GM18867 (cell line): ENCODE measurements around the gene FAF2.

Source experiments
- ATAC-seq: cut with Tn5 transposase; IDR thresholded peaks from one replicate; pipeline ENCODE4 v1.9.1; 2021; ENCODE audit warnings: mild to moderate bottlenecking, moderate library complexity; ENCODE audit not compliant: unreplicated experiment

Gene FAF2

GRCh38 chr5:176500511-176500910 is 52.3 kb downstream of the FAF2 start:
- no peak for ATAC-seq

- no peak for ATAC-seq
Measured at GRCh38 chr5:176501333-176501732, 53.1 kb downstream of the FAF2 start.

GRCh38 chr5:176503496-176503895 is 55.3 kb downstream of the FAF2 start:
- ATAC-seq = no peak

DNA sequence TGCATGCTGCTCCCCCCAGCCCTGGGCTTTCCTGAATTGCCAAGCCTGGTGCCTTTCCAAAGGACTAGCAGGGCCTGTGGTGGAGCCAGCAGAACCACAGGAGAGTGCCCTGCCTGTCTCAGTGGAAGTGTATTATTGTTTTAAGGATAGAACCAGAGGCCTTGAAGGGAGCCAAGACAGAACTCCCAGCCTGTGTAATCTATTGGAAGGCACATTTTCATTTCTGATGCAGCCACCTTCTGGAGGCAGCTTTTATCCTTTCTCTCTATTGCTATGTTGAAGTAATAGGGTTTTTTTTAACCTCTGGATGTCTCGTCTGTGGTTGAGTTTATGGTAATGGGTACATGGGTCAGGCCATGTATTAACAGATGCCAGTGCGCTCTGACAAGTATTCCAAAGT is 59.7 kb downstream of the FAF2 start:
- ATAC-seq = no peak

DNA sequence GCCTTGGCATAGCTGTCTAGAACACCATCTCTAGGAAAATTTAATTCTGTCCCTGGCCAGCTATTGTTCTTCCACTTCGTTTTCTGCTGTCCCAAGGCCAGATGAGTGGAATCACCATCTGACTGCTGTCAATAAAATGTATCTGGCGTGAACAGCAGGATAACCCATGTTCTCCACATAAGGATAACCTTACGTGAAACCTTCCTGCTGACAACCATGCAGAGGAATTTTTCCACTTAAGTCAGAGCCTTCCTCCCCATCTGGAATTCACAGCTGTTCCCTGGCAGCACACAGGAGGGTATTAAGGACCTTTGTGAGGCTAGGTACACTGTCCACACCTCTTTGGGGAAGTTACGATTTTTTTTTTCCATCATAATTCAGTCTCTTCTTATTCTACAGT is 60.4 kb downstream of the FAF2 start:
- ATAC-seq = no peak

DNA sequence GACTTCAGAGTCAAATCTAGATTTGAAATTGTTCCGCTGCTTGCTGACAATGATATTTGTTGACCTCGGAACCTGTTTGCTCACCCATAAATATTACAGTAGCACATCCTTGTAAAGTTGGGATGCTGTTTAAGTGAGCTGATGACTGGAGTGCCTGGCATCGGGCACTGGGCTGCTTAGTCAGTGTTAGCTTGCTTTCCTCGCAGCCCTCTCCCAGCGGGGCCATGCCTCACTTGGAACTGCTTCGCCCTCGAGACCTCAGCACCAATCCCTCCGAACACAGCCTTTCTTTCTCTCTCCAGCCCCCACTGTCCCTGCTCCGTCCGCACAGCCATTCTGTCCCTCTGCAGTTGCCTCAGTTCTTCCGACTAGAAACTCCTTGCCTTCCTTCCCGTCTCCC is 65.6 kb downstream of the FAF2 start:
- ATAC-seq = no peak

DNA sequence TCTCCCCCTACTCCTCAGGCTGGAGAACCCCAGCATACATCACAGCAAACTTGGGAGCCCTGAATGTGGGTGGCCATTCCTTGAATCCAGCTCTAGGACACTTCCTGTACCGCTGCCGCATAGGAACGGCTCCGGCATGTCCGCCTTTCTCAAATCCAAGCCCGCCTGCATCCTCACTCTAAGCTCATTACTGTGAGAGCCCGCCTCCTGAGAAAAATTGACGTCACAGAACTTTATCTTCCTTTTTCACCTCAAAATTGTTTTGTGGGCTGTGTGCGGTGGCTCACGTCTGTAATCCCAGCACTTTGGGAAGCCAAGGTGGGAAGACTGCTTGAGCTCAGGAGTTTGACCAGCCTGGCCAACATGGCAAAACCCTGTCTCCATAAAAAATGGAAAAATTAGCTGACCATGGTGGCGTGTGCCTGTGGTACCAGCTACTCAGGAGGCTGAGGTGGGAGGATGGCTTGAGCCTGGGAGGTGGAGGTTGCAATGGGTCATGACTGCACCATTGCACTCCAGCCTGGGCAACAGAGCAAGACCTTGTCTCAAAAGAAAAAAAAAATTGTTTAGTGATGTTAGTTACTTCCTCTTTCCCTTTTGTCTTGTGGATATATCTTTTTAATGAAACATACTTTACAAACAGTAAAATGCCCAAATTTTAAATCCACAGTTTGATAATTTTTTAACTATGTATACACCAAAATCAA is 66.2 kb downstream of the FAF2 start:
- no peak for ATAC-seq

DNA sequence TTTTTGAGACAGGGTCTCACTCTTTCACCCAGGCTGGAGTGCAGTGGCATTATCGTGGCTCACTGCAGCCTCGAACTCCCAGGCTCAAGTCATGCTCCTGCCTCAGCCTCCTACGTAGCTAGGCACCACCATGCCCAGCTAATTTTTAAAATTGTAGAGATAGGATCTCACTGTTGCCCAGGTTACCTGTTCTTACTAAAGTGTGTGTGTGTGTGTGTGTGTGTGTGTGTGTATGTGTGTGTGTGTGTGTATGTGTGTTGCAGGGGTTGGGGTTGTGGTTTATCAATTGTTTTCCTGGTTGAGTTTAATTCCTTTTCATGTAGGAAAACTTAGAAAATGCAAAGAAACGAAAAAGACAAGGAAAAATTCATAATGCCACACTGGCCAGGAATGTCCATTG is 67.2 kb downstream of the FAF2 start:
- no peak for ATAC-seq

DNA sequence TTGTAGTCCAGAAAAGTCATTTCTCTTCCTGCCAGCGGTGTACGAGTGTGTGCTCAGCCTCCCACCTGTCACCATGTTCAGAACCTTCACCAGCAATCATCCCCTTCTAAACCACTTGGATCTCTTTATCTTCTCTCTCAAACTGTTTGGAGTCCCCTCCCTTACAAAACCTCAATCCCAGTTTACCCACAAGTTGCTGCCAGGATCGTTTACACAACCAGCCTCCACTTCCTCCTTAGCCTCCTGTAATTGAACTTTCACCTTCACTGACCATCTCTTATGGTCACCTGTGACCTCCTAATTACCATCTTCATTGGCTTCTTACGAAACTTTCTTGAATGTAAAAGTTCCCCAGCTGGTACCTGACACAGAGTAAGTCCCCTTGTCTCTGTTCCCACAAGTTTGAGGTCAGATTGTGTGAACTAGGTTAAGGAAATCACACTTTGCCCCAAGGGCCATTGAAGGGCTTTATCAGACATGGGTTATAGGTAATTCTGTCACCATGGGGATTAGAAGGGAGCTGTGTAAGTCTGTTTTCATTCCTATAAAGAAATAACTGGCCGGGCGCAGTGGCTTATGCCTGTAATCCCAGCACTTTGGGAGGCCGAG is 69.0 kb downstream of the FAF2 start:
- ATAC-seq = no peak

DNA sequence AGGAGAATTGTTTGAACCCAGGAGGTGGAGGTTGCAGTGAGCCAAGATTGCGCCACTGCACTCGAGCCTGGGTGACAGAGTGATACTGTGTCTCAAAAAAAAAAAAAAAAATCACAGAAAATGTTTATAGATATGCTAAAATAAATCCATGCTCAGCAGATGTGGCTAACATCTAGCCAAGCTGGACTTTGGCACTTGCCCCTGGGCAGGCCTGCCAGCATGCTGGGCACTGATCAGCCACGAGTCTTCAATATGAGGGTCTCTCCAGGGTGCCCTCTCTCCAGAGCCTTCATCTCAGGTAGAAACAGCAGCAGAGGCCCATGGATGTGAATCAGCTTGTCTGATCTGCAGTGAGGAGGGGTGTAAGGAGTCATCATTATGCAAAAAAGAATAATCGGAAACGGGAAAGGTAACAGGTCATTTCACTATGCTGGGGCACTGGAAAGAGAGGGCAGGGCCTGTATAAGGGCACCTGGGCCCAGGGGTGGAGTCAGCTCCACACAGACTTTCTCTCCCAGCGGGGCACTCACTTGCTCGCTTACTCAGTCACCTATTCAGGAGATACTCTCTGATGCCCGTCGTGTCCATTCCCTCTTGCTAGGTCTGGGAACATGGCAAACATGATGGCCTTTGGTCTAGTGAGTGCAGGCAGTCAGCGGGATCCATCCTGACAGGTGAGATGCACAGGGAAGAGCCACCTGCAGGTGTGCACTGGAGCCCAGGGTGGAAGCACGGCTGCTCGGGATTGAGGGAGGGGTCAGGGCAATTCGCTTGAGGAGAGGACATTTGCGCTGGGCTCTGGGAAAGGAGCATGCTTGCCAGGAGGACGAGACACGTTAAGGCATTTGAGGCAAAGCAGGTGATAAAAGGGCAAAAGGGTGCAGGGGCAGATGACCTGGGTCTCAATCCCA is 71.9 kb downstream of the FAF2 start:
- ATAC-seq = no peak

DNA sequence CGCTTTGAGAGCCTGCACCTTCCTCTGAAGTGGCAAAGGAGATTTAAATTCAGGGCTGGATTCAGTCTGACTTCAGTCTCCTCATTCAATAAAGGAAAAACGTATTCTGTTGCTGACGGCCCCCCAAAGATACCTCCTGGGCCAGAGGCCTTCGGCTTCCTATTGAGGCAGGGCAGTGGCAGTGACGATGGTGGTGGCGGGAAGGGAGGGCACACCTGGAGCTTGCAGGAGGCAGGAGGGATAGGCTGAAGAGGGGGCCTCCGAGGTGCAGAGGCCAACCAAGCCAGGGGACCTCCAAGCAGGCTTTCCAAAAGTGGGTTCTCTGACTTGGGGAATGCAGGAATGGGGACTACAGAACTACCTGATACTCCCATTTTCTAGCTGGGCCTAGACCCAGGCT is 73.1 kb downstream of the FAF2 start:
- no peak for ATAC-seq

GRCh38 chr5:176521699-176522263 is 73.6 kb downstream of the FAF2 start:
- no peak for ATAC-seq

GRCh38 chr5:176524138-176524537 is 76.0 kb downstream of the FAF2 start:
- ATAC-seq = no peak

GRCh38 chr5:176524987-176525386 is 76.8 kb downstream of the FAF2 start:
- ATAC-seq = no peak

GRCh38 chr5:176525677-176526076 is 77.5 kb downstream of the FAF2 start:
- ATAC-seq = no peak

- no peak for ATAC-seq
Measured at GRCh38 chr5:176526462-176526861, 78.3 kb downstream of the FAF2 start.

- ATAC-seq = no peak
Measured at GRCh38 chr5:176527246-176528222, 79.3 kb downstream of the FAF2 start.

DNA sequence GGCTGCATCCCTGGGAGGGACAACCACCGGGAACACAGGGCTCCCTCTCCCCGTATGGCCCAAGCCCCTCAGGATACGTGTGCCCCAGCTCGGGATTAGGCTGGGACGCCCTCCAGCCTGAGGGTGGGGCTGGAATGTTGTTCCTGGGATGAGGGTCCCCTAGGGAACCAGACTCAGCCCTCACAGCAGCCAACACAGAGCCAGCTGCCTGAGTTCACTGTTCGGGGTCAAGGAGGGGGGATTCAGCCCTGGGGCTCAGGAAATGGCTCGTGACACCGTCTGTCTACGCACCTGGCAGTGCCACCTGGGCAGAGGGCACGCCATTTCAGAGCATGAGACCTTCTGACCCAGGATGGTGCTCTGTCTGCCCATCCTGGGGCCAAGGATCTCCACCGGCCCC is 80.1 kb downstream of the FAF2 start:
- ATAC-seq = no peak

GRCh38 chr5:176528761-176529115 is 80.6 kb downstream of the FAF2 start:
- ATAC-seq = no peak

GRCh38 chr5:176529116-176529740 is 81.0 kb downstream of the FAF2 start:
- no peak for ATAC-seq
